Activated CD4-positive, alpha-beta T cell treated with anti-CD3 and anti-CD28 coated beads for 4 hours (primary cell): ENCODE measurements around the gene ACTRT2.
A peak's percentile ranks its signal among the peaks of the same experiment; 100 is the strongest.

Experiments used
- DNase-seq, 2 donors: peaks; one replicate each; pipeline ENCODE4 v3.0.0-alpha.2; 2020

Gene ACTRT2

DNA sequence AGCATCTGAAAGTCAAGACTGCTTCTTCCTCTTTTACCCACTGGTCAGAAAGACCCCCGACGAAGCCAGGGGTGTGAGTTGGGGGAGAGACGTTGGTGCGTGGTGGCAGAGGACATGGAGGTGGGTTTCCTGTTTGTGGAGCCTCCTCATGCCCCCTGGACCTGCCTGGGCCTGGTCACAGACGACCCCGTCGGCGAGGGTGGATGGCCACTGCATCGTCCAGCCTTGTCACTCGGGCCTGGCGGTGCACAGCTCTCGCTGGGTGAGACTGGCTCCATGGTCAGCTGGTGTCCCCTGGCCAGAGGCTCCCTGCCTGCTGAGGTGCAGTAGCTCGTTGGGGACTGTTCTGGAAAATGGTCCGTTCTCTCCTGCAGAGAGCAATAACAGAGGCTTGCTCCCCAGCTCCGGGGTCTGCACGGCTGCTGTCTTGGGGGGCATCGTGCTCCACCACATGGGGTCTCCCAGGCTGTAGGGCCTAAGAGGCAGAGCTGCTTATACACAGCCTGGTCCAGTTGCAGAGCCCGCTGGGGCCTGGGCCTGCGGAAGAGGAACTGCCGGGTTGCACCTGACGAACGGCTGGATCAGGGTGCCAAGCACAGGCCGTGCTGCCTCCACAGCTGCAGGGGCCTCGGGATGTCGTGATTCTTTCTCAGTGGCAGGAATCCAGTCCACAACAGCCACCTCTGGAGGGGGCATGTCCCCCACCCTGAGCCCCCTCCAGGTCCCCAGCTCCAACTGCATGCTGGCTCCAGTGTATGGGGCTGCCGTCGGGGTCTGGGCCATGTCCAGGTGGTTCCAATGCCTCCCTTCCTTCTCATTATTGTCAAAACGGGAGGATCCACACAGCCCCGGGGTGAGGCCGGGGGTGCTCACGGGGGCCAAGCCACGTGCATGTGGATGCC lies 18.0 kb upstream of the ACTRT2 start:
- no peak for DNase-seq

GRCh38 chr1:3003941-3004270 lies 17.4 kb upstream of the ACTRT2 start:
- no peak for DNase-seq

- DNase-seq = no peak
Observed at GRCh38 chr1:3004285-3005205, 16.7 kb upstream of the ACTRT2 start.

GRCh38 chr1:3005771-3006170 lies 15.5 kb upstream of the ACTRT2 start:
- DNase-seq = no peak

- no peak for DNase-seq
Observed at GRCh38 chr1:3007298-3008147, 13.7 kb upstream of the ACTRT2 start.

GRCh38 chr1:3009021-3009420 lies 12.2 kb upstream of the ACTRT2 start:
- DNase-seq = no peak

DNA sequence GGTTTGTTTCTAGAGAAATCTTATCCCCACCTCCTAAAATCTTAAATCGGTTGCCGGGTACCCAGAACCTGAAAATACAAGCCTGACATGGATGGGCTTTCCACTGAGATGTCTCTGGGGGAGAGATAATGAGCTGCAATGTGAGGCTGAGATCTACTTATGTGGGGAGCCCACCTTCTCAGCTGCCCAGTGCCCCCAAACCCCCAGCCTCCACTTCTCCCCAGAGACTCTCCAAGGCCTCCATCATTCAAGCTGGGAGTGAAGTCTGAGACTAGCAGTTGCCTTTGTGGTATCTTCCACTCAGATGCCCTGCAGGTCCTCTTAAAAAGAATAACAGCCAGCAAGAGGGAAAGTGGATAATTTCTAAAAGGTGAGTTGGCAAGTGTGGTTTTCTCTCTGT lies 11.7 kb upstream of the ACTRT2 start:
- no peak for DNase-seq

DNA sequence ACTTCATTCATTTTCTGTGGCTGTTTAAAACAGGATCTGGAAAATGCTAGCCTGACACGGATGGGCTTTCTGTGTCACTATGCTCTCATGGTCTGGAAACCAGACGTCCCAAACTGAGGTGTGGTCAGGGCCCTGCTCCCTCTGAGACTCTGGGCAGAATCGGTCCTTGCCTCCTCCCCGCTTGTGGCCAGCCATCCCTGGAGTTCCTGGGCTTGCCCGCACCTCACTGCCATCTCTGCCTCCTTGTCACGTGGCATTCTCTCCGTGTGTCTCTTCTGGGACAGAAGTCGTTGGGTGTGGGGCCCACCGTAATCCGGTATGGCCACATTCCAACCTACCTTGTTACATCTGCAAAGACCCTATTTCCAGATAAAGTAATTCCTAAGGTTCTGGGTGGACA lies 10.1 kb upstream of the ACTRT2 start:
- DNase-seq = no peak

GRCh38 chr1:3011631-3012455 lies 9.4 kb upstream of the ACTRT2 start:
- DNase-seq = no peak

DNA sequence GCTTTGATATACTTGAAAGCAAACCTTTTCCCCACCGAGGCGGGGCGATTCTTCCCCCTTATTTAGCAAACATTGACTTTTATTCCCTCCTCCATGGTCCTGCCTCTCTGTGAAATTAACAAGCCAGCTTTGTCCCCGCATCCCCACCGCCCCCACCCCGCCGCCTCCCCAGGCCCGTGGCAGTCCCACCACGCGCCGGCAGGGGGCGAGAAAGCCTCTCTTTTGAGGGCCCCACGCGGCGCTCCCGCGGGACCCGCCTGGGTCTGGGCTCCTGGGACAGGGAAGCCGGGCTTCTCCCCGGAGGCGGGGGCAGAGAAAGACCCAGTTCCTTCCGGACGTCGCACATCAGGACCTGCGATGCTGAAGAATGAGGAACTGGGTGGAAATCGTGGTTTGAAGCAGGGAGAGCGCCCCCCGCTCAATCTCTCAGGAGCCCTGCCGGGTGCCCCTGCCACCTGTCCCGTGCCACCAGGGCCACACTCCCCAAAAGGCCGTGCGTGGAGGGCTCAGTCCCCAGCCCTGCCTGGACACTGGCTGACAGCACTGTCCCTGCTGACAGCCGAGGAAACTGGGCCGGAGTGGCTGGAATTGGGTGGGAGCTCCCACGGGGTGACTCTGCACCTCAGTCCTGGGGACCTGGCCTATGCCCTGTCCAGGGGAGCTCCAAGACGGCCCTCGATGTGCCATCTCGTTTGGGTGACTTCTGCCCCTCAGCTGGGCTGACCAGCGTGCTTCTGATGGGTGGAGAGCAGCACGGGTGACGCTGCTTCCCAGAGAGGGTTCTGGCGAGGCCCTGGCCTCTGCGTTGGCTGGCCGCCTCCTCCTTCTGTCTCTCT lies 8.6 kb upstream of the ACTRT2 start:
- peak; percentile 41 to 56 for DNase-seq

- no peak for DNase-seq
Observed at GRCh38 chr1:3013371-3014049, 7.8 kb upstream of the ACTRT2 start.

GRCh38 chr1:3014050-3014440 lies 7.2 kb upstream of the ACTRT2 start:
- DNase-seq = no peak

- no peak for DNase-seq
Observed at GRCh38 chr1:3014443-3015268, 6.6 kb upstream of the ACTRT2 start.

GRCh38 chr1:3015269-3015635 lies 6.0 kb upstream of the ACTRT2 start:
- DNase-seq = no peak

GRCh38 chr1:3015744-3016143 lies 5.5 kb upstream of the ACTRT2 start:
- no peak for DNase-seq

GRCh38 chr1:3016641-3017439 lies 4.4 kb upstream of the ACTRT2 start:
- no peak for DNase-seq

- no peak for DNase-seq
Observed at GRCh38 chr1:3017440-3018050, 3.7 kb upstream of the ACTRT2 start.

DNA sequence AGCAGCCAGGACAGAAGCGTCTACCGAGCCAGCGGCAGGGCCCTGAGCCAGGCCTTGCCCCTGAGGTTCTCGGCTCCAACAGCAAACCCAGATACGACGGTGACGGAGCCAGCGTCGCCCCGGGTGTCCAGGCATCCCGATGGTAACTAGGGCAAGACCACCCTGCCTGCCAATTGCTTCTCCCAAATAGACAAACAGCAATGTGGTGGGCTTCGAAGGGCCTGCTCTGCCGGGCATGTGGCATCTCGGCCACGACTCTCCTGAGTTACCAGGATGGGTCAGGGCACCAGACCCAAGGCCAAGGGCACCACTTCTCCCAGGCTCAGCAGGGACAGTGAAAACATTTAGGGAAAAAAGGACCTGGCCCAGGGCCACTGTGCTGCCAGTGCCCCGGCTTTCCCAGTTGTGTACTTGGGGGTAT lies 3.2 kb upstream of the ACTRT2 start:
- DNase-seq = no peak
